Common myeloid progenitor, CD34-positive (primary cell): ENCODE results near the gene GOLGA6L26. TPM values are rescaled to one million over a fixed set of nuclear protein-coding genes. Genes with fewer than 3 reads are reported as not detected.
"Not testable (repeated sequence)": the region's sequence is repeated elsewhere in the genome, so short reads cannot be mapped to it uniquely, and the experiment has no call there.

Experiments used
- CTCF ChIA-PET: fragments of 350-600 bp; sonication (Branson Sonifier 250); formaldehyde crosslinking; loops from one replicate; lab custom pipeline; 2021; ENCODE audit warnings: antibody characterized with exemption; lab: Charles Lee
- POLR2A ChIA-PET: fragments of 350-600 bp; sonication (Branson Sonifier 250); formaldehyde crosslinking; loops from one replicate; lab custom pipeline; 2021; ENCODE audit warnings: antibody characterized with exemption; lab: Charles Lee
- DNase-seq, 3 donors: peaks; one replicate each; pipeline versions ENCODE4 v3.0.0 to v3.0.0-alpha.2; 2013
- H3K27ac ChIP-seq, 2 experiments: 1 replicate in 1 of 2; 2 replicates in 1 of 2; pipeline ENCODE4 v1.7.0; 2013; ENCODE audit warnings: inconsistent platforms in 2 of 2, low read length in 2 of 2, mild to moderate bottlenecking in 2 of 2, low read depth in 1 of 2, moderate library complexity in 1 of 2; ENCODE audit not compliant: severe bottlenecking in 2 of 2, insufficient read depth in 1 of 2, poor library complexity in 1 of 2
- H3K27me3 ChIP-seq, 5 experiments: replicated peaks in 2 of 5; 1 replicate in 3 of 5; 2 replicates in 2 of 5; pipeline versions ENCODE4 v1.6.1 to v1.7.0; 2013; ENCODE audit warnings: low read length in 4 of 5, mild to moderate bottlenecking in 2 of 5, moderate library complexity in 2 of 5, inconsistent platforms in 1 of 5; ENCODE audit not compliant: insufficient read depth in 5 of 5, control insufficient read depth in 4 of 5
- H3K36me3 ChIP-seq, 4 experiments: 1 replicate in 2 of 4; 2 replicates in 2 of 4; pipeline versions ENCODE4 v1.6.1 to v1.7.0; 2013; ENCODE audit warnings: low read length in 3 of 4, control low read depth in 1 of 4, mild to moderate bottlenecking in 1 of 4; ENCODE audit not compliant: control insufficient read depth in 4 of 4, insufficient read depth in 4 of 4
- H3K4me1 ChIP-seq, 4 experiments: 1 replicate in 3 of 4; 2 replicates in 1 of 4; pipeline versions ENCODE4 v1.6.1 to v1.7.1; 2013; ENCODE audit warnings: low read length in 3 of 4, mild to moderate bottlenecking in 3 of 4, control low read depth in 1 of 4, inconsistent platforms in 1 of 4, moderate library complexity in 1 of 4; ENCODE audit not compliant: control insufficient read depth in 4 of 4, insufficient read depth in 4 of 4; ENCODE audit errors: control extremely low read depth in 1 of 4
- H3K4me3 ChIP-seq, 7 experiments: 1 replicate in 4 of 7; 2 replicates in 3 of 7; pipeline versions ENCODE4 v1.5.1 to v1.7.0; 2013; ENCODE audit warnings: mild to moderate bottlenecking in 7 of 7, low read length in 6 of 7, moderate library complexity in 6 of 7, inconsistent platforms in 2 of 7, low read depth in 2 of 7, control low read depth in 1 of 7; ENCODE audit not compliant: insufficient read depth in 4 of 7, control insufficient read depth in 1 of 7; ENCODE audit errors: extremely low read depth in 1 of 7
- H3K9me3 ChIP-seq, 5 experiments: 1 replicate in 4 of 5; 2 replicates in 1 of 5; pipeline versions ENCODE4 v1.6.1 to v1.7.1; 2013; ENCODE audit warnings: low read length in 4 of 5, mild to moderate bottlenecking in 2 of 5, inconsistent platforms in 1 of 5, low read depth in 1 of 5, moderate library complexity in 1 of 5; ENCODE audit not compliant: control insufficient read depth in 4 of 5, insufficient read depth in 2 of 5; ENCODE audit errors: control extremely low read depth in 1 of 5
- whole genome bisulfite sequencing: methylation state at CpG from one replicate; pipeline ENCODE4 v1.1.5; 2013; ENCODE audit not compliant: insufficient coverage; 5-methylcytosine and 5-hydroxymethylcytosine counted together
- polyA plus RNA-seq: library from polyadenylated mRNA; unstranded; fragments of 120-200 nt; gene quantifications from one replicate; pipeline ENCODE4 v1.2.1, GENCODE V29; 2013

GOLGA6L26 gene
- not detected for polyA plus RNA-seq

- H3K27me3 ChIP-seq, POLR2A ChIA-PET, H3K27ac ChIP-seq, DNase-seq, H3K4me3 ChIP-seq, H3K9me3 ChIP-seq, H3K36me3 ChIP-seq, H3K4me1 ChIP-seq, CTCF ChIA-PET: not testable (repeated sequence)
- no CpG with 5 or more reads among the region's 7 CpGs for WGBS
Observed at GRCh38 chr15:23334096-23334495, at the start of gene GOLGA6L26. TSS of gene GOLGA6L26 (minus strand) at chr15:23334196. CDS start at chr15:23334135, 61 bp downstream.

GRCh38 chr15:23381192-23381591 is 47.2 kb upstream of the GOLGA6L26 start:
- H3K4me3 ChIP-seq, H3K4me1 ChIP-seq, CTCF ChIA-PET, DNase-seq, H3K9me3 ChIP-seq, H3K27me3 ChIP-seq, H3K27ac ChIP-seq, H3K36me3 ChIP-seq, POLR2A ChIA-PET: not testable (repeated sequence)
- WGBS = 80% methylated on average over 7 of the region's 7 CpGs

GRCh38 chr15:23380700-23381099 is 46.7 kb upstream of the GOLGA6L26 start:
- H3K36me3 ChIP-seq, H3K27ac ChIP-seq, H3K4me3 ChIP-seq, CTCF ChIA-PET, H3K9me3 ChIP-seq, H3K27me3 ChIP-seq, POLR2A ChIA-PET, H3K4me1 ChIP-seq, DNase-seq: not testable (repeated sequence)
- WGBS = 83% methylated on average over 4 of the region's 4 CpGs

GRCh38 chr15:23378946-23379345 is 45.0 kb upstream of the GOLGA6L26 start:
- WGBS = 95% methylated on average over 12 of the region's 13 CpGs
- POLR2A ChIA-PET = not testable (repeated sequence)

DNA sequence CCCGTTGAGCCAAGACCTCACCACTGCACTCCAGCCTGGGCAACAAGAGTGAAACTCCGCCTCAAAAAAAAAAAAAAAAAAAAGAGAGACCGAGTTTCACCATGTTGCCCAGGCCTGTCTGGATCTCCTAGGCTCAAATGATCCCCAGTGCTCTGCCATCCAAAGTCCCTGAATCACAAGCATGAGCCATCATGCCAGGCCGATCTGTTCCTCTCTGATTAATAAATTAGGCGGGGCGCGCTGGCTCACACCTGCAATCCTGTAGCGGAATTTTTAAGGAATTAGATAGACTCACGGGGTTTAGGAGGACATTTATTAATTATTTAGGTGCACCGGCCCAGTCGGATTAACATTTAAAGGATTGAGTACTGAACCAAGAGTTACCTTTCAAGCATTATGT is 40.2 kb upstream of the GOLGA6L26 start:
- H3K4me1 ChIP-seq, H3K27me3 ChIP-seq, H3K9me3 ChIP-seq, H3K36me3 ChIP-seq, H3K4me3 ChIP-seq, CTCF ChIA-PET, H3K27ac ChIP-seq, POLR2A ChIA-PET, DNase-seq: not testable (repeated sequence)
- WGBS = 100% methylated on average over 3 of the region's 11 CpGs

More at GRCh38 chr15:23378946-23379345, 45.0 kb upstream of the GOLGA6L26 start:
- H3K9me3 ChIP-seq, H3K4me3 ChIP-seq, DNase-seq, H3K27me3 ChIP-seq, CTCF ChIA-PET, H3K27ac ChIP-seq, H3K36me3 ChIP-seq, H3K4me1 ChIP-seq: not testable (repeated sequence)

- H3K9me3 ChIP-seq, H3K4me3 ChIP-seq, DNase-seq, H3K27ac ChIP-seq, H3K36me3 ChIP-seq, H3K27me3 ChIP-seq, POLR2A ChIA-PET, H3K4me1 ChIP-seq, CTCF ChIA-PET: not testable (repeated sequence)
- WGBS = 98% methylated on average over 31 of the region's 40 CpGs
Observed at GRCh38 chr15:23372891-23373600, 39.0 kb upstream of the GOLGA6L26 start.

- 91% methylated on average over 10 of the region's 15 CpGs for WGBS
- Histone ChIP-seq H3K27ac (no peak overlapping the region), H3K4me1 (no peaks in the 10 kb centered on the region), H3K4me3 (no peak overlapping the region), H3K9me3 (no peaks in the 10 kb centered on the region), H3K27me3 (peaks cover 0 to 3% (median 0%) of the 10 kb centered on the region in 5 experiments), H3K36me3 (no peaks in the 10 kb centered on the region)
- POLR2A ChIA-PET = no interaction called here
- no peak for DNase-seq
- CTCF ChIA-PET = no interaction called here
Observed at GRCh38 chr15:23372284-23372683, 38.3 kb upstream of the GOLGA6L26 start.
